ENCODE data around the gene SLC2A4RG. TPM values are rescaled to one million over a fixed set of nuclear protein-coding genes. Genes with fewer than 3 reads are reported as not detected.

The SLC2A4RG gene
- total and polyA plus RNA-seq, 2 of the 13 experiments (the other 11 are each of a cell fraction or from before 2014, with no cell fraction given): 91.4 to 95.9 TPM

DNA sequence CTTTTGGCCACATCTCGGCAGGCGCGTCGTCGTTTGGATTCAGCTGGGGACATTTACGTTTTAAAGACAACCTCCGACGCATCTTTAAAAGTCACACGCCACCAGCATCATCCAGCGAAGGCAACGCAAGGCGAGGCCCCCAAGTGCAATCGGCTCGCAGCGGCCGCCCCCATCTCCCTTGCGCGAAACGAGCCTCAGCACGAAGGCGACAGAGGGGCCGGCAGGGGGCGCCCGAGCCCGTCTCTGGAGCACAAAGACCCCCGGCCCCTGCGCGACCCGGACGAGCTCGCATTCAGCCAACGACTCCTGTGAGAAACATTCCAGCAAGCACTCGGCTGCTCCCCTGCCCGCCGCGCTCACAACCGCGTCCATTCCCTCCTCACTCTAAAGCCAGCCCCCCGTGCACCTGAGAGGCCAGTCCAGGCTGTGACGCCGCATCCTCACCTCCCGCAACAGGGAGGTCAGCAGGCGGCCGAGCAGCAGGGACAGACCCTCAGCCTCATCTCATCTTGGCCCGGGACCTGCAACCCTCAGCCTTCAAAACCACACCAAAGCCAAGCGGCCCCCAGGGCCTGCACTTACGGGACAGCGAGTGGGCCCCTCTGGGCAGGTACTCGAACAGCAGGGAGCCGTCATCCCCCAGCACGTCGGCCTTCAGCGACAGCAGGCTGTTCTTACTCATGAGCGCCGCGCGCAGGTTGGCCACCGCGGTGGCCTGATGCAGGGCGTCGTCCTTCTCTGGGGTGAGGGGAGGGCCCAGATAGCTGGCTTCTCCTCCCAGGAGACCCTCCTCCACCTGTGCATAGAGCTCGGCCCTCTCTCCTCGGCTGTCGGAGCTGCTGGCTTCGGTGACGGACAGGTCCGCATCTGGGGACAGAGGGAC is 35.8 kb downstream of the SLC2A4RG start (continued):
- TF ChIP-seq, protein P1, sequence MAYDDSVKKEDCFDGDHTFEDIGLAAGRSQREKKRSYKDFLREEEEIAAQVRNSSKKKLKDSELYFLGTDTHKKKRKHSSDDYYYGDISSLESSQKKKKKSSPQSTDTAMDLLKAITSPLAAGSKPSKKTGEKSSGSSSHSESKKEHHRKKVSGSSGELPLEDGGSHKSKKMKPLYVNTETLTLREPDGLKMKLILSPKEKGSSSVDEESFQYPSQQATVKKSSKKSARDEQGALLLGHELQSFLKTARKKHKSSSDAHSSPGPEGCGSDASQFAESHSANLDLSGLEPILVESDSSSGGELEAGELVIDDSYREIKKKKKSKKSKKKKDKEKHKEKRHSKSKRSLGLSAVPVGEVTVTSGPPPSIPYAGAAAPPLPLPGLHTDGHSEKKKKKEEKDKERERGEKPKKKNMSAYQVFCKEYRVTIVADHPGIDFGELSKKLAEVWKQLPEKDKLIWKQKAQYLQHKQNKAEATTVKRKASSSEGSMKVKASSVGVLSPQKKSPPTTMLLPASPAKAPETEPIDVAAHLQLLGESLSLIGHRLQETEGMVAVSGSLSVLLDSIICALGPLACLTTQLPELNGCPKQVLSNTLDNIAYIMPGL (CRISPR knock-in tag; IDR thresholded peaks at IDR 0.05; ENCODE audit: borderline replicate concordance in 1 of 2, low read depth in 1 of 2): peak in 1 of 2 experiments; percentile 48; a peak in 2 of 4 replicates
- TF ChIP-seq KDM3A (CRISPR knock-in tag; IDR thresholded peaks at IDR 0.05; ENCODE audit: low read depth) (peak; percentile 49; the same call in 1 of the 2 replicates), RXRA (CRISPR knock-in tag; IDR thresholded peaks at IDR 0.05) (peak; percentile 38; the same call in 1 of the 2 replicates), CAMTA2 (CRISPR knock-in tag; IDR thresholded peaks at IDR 0.05; ENCODE audit: borderline replicate concordance) (0 out of 2 replicates have a peak, but pooled peaks have one; percentile 48), ZBTB7B (CRISPR knock-in tag; IDR thresholded peaks at IDR 0.05) (peak; percentile 94), ZBTB7A (CRISPR knock-in tag; IDR thresholded peaks at IDR 0.05) (peak; percentile 76; the same call in 1 of the 2 replicates), ZNF883 (CRISPR knock-in tag; IDR thresholded peaks at IDR 0.05; ENCODE audit: not compliant biosample characterization) (peak; percentile 12), ETV6 (CRISPR knock-in tag; conservative IDR thresholded peaks at IDR 0.05) (0 out of 2 replicates have a peak, but pooled peaks have one; percentile 21), HOXA3 (CRISPR knock-in tag; IDR thresholded peaks at IDR 0.05) (peak; percentile 54; the same call in 1 of the 2 replicates), NBN (conservative IDR thresholded peaks at IDR 0.05) (no peak), KDM5B (CRISPR knock-in tag; IDR thresholded peaks at IDR 0.05; ENCODE audit: borderline replicate concordance) (peak; percentile 63; the same call in 1 of the 2 replicates)
- TF ChIP-seq, protein P2, sequence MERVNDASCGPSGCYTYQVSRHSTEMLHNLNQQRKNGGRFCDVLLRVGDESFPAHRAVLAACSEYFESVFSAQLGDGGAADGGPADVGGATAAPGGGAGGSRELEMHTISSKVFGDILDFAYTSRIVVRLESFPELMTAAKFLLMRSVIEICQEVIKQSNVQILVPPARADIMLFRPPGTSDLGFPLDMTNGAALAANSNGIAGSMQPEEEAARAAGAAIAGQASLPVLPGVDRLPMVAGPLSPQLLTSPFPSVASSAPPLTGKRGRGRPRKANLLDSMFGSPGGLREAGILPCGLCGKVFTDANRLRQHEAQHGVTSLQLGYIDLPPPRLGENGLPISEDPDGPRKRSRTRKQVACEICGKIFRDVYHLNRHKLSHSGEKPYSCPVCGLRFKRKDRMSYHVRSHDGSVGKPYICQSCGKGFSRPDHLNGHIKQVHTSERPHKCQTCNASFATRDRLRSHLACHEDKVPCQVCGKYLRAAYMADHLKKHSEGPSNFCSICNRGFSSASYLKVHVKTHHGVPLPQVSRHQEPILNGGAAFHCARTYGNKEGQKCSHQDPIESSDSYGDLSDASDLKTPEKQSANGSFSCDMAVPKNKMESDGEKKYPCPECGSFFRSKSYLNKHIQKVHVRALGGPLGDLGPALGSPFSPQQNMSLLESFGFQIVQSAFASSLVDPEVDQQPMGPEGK (CRISPR knock-in tag; IDR thresholded peaks at IDR 0.05): peak; percentile 50; the same call in 1 of the 2 replicates

Data from HepG2 (cell line).